ENCODE data around the gene SORCS2.

GRCh38 chr4:7661066-7661748 lies 468.9 kb downstream of the SORCS2 start:
- TF ChIP-seq CTCF (IDR thresholded peaks at IDR 0.05; ENCODE audit: control extremely low read depth in 1 of 3, insufficient read depth in 1 of 3, low read depth in 1 of 3, low read length in 3 of 3): no peak
- TF ChIP-seq FOSL1 (IDR thresholded peaks at IDR 0.05; ENCODE audit: insufficient read depth, low read depth, low read length): no peak
- no peak for TF ChIP-seq POLR2AphosphoS5 (IDR thresholded peaks at IDR 0.05; ENCODE audit: low read depth, low read length)
- TF ChIP-seq TAF1 (IDR thresholded peaks at IDR 0.05; ENCODE audit: low read depth, low read length): no peak
- TF ChIP-seq MAFK (IDR thresholded peaks at IDR 0.05; ENCODE audit: low read depth, low read length): no peak
- no peak for TF ChIP-seq GABPA (IDR thresholded peaks at IDR 0.05; ENCODE audit: borderline replicate concordance, insufficient read depth, low read length)
